Activated CD8-positive, alpha-beta memory T cell treated with anti-CD3 and anti-CD28 coated beads, Interleukin-2, amount 50 U/mL, for 48 hours (primary cell): ENCODE data around the gene C5orf46.
"Not testable (repeated sequence)": the region's sequence is repeated elsewhere in the genome, so short reads cannot be mapped to it uniquely, and the experiment has no call there.

Experiments
- DNase-seq: peaks from one replicate; pipeline ENCODE4 v3.0.0-alpha.2; 2020

The C5orf46 gene

DNA sequence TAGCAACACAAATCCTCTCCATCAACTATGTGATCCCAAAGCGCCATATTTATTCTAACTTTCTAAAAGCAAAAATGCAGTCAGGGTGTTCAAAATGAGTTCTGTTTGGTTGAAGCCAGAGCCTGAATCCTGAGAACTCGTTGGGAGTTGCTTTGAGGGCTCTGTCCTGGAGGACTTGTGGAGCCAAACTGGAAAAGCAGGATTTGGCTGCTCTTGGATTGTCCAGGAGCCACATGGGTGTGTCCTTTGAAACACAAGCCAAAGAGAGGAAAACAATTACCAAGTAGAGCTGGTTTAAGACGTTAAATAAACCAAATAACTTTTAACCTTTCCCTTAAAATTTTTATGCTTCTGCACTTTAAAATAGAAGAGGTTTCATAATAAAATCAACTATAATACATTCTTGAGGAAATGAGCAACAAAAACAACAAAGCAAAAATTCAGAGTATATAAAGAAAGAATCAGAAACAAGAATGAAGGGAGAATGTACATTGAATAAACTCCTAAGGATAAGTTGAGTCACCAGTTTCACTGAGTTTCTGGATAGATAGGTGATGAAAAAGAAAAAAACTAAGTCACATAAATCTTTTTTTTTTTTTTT is 13.5 kb downstream of the C5orf46 start:
- DNase-seq = no peak

DNA sequence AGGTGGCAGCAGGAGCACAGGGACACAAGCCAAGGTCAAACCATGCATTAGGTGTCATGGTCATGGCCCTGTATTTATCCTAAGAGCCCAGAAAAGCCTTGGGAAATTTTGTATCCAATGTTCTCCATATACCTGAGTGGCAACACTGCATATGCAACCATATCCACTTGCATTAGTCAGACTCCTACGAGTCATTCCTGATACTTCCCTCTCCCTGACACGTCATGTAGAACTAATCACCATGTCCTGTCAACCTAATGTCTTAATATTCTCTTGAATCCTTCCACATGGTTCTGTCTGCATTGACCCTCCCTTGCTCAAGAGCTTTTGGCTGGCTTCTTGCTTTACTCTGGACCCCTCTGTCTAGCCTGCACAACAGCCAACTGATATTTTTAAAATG is 18.4 kb downstream of the C5orf46 start:
- no peak for DNase-seq

DNA sequence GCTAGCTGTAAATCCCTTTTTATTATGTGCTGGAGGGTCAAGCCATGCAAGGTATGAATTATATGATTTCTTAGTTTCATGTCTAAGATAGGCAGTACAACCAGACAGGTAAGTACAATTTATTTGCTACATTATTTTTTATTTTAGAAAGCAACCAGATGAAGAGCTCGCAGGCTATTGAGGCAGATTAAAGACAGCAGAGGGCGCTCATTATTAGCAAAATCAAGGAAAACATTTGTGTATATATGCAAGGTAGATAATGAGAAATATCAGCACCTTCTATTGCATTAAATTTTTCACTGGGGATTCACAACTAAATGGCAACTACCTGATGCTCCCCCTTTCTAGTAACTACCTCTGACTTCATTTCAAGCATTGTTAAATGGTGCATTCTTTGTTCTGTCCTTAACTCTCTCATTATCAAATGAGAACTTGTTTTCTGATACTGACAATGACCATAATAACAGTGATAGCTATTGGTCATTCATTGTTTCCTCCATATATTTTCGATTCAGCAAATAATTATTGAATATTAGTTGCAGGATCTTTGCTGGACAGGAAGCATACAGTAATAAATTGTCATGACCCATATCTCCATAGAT is 19.2 kb downstream of the C5orf46 start:
- DNase-seq = no peak

DNA sequence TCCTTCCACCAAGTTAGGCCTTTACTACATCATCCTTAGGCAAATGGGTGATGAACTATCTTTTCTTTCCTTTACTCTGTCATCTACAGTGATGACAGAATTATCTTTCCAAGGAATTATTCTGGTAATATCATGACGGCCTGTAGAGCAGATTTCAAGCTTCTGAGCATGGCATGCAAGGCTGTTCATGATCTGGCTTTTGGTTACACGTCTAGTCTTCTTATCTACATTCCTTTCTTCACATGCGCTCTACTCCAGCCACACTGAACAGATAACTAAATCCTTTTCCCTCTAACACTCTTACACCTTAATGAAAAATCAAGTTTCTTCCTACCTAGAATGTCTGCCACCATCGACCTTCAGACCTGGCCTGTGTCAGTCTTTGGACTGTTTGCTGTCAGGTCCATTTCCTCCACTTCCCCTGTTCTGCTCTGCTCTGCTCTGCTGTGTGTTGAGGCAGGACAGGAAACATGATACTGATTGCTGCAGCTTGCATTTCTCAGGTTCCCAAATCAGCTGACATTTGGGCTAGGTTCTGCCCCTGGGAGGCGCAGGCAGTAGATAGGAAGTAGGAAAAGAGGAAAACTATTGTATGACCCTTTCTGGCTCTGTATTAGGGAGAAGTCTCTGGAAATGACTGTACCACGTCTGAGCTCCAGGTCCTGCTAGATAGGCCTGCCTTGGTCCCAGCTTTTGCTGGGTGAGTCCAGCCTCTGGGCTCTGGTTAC is 23.6 kb downstream of the C5orf46 start:
- no peak for DNase-seq

DNA sequence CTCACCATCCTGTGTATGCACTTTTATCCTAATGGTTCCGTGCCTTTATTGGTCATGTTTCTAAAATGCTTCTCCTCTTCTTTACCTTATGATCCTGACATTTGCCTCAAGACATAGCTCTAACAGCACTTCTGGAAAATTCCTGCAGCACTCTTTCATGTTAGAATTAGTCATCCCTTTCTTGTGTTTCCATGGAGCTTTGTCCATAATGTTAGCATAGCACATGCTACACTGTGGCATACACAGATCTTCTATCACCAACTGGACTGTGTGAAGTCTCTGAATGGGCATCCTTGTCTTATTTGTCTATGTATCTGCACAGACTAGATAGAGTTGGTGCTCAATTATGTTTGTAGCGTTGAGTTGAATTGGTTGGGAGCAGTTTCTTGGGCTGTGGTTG is 25.9 kb downstream of the C5orf46 start:
- DNase-seq = no peak

DNA sequence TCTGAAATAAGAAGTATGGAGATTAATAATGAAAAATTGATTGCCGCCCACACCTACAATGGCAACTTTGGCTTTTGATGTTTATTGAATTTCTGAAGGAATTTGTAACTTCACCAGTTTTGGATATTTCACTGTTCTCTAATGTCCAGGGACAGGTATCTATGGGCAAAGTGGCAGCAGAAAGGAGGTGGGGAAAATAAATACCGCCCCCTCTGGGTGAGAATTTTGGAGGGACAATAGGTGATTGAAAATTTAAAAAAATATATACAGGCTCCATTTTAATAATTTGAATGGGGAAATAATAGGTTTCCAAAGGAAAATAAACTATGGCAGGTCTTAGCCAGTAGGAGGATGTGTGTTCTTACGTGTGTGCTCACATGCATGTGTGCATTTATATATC is 26.6 kb downstream of the C5orf46 start:
- DNase-seq = no peak

DNA sequence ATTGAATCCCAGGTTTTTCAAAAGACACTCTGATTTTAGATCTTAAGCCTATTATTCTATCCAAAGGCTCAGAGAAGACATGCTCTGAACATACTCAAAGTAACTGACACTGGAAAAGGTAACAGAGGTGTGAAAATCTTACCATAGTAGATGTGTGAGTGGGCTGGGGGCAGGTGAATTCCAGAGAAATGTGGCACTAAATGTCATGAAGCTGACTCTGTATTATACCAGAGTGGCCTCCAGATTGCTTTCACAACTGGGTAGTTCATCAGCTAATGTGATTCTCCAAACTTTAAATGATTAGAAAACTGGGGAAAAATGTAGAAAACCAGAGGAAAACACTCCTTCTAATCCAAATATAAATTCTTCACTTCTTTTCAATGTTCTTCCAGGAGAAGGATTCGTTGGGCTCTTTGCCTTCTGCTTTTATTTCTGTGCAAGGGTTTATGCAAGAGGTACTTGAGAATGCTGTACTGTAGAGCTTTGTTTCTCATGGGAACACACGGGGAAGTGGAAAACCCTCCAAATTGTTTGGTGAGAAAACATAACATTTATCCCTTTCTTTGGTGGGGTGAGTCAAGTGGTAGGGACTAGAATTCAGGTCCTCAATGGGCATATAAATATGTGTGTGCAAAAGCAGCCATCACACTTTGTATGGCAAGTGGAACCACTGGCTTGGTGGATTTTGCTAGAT is 28.1 kb downstream of the C5orf46 start, which contains the start of gene SCGB3A2:
SCGB3A2 (plus strand) TSS at position 646 of the 694 bp plus-strand sequence. CDS start 93 bp downstream, outside the sequence.
- no peak for DNase-seq

DNA sequence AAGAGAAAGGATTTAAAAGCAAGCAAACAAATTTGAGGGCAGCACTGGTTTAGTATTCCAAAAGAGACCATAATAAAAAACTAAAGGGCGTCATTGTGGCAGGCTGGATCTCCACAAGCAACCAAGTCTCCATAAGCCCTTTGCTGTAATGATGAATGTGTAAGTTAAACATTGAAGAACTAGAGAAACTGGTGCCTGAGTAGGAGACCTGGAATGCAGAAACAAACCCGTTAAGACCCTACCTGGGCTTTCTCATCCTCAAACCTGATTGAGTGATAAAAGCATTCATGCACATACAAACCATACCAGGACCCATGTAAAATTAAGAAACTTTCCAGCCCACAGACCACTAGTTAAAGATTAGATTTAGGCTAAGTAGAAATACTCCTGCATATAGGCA is 29.7 kb downstream of the C5orf46 start:
- DNase-seq = no peak

DNA sequence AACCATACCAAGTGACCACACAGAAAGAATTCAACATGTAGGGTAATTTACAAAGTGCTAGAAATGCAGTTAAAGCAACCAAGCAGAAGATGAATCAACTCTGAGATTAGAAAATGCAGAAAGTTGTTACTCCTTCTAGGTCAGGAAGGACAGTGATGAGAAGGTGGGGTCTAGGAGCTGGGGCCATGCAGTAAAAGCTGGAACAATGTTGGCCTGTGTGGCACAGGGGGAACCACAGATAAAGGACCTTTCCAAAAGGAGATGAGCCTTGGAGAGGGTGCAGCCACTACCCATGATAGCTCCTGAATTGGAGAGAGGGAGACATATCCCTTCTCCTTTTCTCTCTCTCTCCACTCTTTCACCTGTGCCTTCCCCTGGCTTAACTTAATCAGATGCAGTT is 30.2 kb downstream of the C5orf46 start:
- DNase-seq = no peak

DNA sequence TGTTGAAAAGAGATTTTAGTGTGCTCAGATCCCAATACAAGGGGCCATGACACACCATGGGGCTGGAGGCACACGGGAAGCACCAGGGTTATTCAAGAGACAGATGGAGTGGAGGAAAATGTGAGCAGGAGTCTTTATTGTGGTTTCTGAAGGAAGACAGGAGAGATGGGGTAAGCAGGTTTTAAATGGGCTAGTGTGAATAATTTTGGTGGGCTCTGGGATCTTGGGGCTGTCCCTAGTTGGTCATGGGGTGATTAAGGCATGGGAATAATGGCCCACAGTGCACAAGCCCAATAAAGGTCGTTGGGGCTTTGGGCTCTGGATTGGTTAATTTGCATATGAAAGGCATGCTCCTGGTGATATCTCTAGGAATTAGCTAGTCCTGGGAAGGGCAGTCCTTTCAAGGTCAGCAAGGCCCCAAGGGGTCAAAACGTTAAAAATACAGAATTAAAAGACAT is 31.4 kb downstream of the C5orf46 start:
- no peak for DNase-seq

DNA sequence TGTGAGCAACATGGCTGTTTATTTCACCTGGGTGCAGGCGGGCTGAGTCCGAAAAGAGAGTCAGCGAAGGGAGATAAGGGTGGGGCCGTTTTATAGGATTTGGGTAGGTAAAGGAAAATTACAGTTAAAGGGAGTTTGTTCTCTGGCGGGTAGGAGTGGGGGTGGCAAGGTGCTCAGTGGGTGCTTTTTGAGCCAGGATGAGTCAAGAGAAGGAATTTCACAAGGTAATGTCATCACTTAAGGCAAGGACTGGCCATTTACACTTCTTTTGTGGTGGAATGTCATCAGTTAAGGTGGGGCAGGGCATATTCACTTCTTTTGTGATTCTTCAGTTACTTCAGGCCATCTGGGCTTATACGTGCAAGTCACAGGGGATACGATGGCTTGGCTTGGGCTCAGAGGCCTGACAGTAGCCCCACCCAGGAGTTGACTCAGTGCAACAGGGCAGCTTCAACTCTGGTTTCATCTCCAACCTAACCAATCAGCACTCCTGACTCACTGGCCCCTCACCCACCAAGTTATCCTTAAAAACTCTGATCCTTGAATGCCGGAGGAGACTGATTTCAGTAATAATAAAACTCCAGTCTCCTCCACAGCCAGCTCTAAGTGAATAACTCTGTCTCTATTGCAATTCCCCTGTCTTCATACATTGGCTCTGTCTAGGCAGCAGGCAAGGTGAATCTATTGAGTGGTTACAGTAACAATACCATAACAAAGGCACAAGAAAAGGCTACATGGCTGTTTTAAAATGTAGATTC is 32.0 kb downstream of the C5orf46 start:
- DNase-seq = not testable (repeated sequence)

DNA sequence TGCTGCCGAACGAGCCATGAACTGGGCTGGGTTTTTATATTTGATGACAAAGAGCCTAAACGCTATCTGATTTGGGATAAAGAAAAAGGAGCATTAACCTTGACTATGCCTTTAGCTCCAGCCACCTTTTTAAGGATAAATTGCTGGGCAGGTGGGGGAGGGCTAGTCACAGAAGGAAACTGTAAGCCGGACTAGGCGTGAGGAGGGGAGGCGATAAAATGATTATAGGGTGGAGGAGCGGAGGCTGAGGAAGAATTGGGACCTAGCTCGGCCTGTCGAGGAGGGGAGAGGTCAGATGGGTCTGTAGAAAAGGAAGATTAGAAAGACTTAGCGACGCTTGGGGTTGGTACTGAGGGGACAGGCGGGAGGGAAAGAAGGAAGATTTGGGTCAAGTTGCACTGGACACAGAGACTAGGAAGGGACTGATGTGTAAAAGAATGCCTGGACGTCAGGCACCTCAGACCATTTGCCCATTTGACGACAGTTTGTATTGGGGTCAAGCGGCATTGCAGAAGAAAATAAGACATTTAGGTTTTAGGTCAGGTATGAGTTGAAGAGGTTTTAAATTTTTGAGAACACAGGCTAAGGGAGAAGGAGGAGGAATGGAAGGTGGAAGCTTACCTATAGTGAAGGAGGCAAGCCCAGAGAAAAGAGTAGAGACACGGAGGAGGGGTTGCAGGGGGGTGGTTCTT is 33.4 kb downstream of the C5orf46 start:
- not testable (repeated sequence) for DNase-seq

DNA sequence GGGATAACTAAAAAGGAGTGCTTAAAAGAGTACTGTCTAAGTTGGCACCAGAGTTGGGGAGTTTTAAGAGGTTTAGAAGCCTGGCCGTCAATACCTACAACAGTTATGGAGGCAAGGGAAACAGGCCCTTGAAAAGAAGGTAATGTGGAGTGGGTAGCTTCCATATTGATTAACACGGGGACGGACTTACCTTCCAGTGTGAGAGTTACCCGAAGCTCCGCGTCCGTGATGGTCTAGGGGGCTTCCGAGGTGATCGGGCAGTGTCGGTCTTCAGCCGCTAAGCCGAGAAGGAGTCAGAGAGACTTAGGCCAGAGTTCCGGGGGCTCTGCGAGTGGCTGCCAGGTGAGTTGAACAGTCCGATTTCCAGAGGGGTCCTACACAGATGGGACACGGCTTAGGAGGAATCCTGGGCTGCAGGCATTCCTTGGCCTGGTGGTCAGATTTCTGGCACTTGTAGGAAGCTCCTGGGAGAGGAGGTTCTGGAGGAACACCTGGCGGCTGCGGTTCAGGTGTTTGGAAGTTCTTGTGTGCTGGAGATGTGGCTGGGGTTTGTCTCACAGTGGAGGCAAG is 34.3 kb downstream of the C5orf46 start:
- DNase-seq = not testable (repeated sequence)

DNA sequence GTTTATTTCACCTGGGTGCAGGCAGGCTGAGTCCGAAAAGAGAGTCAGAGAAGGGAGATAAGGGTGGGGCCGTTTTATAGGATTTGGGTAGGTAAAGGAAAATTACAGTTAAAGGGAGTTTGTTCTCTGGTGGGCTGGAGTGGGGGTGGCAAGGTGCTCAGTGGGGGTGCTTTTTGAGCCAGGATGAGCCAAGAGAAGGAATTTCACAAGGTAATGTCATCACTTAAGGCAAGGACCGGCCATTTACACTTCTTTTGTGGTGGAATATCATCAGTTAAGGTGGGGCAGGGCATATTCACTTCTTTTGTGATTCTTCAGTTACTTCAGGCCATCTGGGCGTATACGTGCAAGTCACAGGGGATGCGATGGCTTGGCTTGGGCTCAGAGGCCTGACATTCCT is 36.4 kb downstream of the C5orf46 start:
- not testable (repeated sequence) for DNase-seq

DNA sequence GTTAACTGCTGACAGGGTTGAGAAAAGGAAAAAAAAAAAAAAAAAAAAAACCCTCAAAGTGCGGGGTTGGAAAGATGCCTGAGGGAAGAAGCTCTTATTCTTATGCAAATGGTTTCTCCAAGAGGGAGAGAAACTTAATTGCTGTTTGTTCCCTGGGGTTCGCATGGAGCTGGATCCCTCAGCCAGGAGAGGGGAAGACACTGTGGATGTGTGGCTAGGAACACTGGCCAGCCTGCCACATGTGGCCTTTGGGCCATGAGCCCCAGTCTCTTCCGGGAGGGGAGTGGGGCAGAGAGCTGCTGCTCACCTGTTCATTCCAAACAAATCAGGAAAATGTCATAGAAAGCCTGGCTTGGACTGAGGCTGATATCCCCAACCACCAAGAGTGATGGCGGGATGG is 37.2 kb downstream of the C5orf46 start:
- no peak for DNase-seq

DNA sequence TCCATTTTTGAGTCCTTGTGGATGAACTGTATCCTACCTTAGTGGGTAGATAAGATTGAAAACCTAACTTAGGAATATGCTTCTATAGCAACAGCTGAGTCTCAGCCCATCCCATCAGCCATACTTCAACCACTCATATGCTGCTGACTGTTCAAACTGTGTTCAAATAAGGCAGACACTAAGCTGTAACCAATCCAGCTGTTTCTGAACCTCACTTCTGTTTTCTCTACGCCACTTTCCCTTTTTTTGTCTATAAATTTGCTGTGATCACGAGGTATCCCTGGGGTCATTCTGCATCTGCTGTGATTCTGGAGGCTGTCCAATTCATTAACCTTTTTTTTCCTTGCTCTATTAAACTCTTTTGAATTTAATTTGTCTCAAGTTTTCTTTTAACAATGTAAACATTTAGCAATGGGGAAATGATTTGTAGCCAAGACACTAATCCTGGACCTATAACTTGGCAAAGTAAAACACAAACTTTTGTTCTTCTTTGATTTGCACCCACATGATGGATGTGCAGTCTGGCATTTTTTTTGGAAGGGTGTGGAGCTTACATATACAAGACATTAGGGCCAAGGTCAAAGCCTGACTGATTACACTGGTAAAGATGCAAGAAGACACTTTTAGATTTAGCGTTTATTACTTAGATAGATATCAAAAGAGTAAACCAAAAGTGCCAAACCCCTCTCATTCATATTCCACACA is 42.7 kb downstream of the C5orf46 start:
- DNase-seq = no peak

DNA sequence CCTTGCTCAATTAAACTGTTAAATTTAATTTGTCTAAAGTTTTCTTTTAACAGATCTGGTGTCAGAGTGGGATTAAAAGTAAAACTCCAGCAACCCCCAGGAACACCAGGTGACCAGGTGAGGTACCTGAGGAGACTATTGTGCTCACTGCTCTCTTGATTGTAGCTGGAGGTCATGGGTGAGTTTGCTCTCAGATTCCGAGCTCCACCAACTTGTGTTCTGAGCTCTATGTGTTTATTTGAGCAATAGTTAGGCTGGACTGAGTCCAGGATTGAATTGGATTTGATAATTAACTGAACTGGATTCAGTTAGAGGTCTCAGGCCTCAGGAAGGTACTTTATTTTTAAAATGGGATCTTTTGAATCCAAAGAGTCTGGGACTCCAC is 45.7 kb downstream of the C5orf46 start:
- no peak for DNase-seq

DNA sequence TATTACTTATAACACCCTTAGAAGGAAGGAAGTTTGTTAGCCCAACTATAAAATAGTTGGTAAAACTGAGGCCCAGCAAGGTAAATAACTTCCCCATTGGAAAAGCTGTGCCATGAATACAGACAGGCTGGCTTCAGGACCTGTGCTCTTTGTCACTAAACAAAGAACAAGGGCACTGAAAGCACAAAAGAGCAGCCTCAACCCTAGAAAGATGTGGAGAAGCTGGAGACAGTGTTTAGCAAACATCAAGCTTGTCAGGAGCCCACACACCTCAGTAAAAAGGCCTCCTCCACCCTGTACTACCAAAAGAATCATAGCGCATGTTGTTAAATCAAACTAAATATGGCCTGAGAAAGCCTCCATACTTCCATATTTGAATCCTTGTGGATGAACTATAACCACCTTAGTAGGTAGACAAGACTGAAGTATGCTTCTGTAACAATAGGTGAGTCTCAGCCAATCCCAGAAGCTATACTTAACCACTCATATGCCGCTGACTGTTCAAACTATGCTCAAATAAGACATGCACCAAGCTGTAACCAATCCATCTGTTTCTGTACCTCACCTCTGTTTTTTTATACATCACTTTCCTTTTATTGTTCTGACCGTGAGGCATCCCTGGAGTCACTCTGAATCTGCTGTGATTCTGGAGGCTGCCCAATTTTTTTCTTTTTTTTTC is 46.2 kb downstream of the C5orf46 start:
- DNase-seq = no peak

DNA sequence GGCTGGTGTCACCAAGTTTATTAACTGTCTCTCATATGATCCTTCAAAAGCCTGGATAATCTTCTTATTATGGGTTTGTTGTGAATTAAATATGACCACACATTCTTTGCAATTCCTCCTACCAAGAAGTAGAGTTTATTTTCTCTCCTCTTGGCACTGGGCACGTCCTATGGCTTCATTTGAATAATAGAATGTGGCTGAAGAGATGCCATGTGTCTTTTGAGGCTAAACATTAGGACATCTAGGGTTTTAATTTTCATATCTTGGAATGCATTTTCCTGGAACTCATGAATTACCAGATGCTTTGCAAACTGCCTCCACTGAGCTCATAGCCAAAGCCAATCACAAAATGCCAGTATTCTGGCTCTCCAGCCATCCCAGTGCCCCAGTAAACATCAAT is 47.8 kb downstream of the C5orf46 start:
- DNase-seq = no peak

DNA sequence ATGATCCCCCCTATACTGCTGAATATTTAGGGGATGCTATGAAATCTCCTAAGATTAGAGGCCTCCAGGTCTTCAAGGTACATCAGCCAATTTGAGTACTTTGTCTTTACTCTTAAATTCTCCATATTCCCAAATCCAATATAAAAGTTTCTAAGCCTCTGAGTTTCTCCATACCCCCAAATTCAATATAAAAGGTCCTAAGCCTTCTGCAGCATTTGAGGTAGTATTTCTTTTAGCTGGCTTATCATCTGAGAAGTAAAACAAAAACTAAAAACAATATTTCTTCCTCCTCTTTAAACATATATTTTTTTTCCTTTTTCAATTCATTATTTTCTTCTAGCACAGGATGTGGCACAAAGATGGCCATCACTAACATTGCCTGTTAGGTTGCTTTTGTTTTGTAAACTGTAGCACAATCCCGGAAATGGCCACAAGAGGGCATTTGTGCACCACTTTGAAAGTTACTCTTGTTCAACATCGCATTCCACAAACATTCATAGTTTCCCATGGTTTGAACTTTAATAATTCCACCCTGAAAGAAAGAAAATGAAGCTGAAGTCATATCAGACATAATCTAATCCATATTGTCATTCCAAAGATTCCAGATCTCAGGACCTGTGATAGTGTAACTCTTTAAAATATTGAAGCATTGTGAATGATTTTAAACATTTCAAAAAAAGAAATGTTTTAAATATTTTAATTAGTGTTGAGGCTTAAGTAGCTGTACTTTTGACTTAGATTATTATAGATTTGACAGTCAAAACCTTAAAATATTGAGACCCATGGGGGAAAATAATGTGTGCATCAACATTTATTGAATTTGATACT is 48.8 kb downstream of the C5orf46 start:
- peak; percentile 59 for DNase-seq
